ENCODE data around the gene CCR6. TPM values are rescaled to one million over a fixed set of nuclear protein-coding genes. Genes with fewer than 3 reads are reported as not detected.
A peak's percentile ranks its signal among the peaks of the same experiment; 100 is the strongest.

CCR6 gene
- total and polyA plus RNA-seq, 10 of the 15 experiments (the other 5 are each of a cell fraction or from before 2014, with no cell fraction given) = 2.2 to 7.6 (median 6.7) TPM

DNA sequence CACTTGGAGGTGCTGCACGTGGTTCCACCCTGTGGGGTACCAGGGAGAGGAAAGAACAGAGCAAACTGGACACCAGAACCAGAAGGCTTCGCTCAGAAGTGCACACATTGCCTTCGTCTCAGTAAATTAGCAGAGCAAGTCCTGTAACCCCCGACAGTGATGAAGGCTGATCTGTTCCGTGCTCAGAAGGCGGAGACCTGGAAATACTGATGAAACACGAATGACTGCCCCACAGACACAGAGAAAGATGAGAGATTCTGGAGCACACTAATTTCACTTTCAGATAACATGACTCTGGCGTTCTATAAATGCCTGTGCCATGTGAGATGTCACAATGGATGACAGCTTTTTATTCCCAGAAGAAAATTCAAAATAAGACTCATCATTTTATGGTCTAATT is 44.2 kb upstream of the CCR6 start:
- CTCF ChIA-PET = interaction anchor here (1.0 to 1.5 kb wide), 4 partner anchors 22 to 122 kb away, joined by 3 to 5 read pairs (median 4); partner anchors contain the start of gene RNASET2
- 85% methylated on average over 8 of the region's 8 CpGs for WGBS (ENCODE audit: insufficient coverage, insufficient replicate concordance, low lambda C conversion rate, missing lambda C conversion rate)

More for the DNA sequence above, 44.2 kb upstream of the CCR6 start:
- Histone ChIP-seq H3K4me1 (ENCODE audit: control insufficient read depth, insufficient read depth, low read length) (peaks cover 31% of the 10 kb centered on the region), H3K4me3 (no peak overlapping the region), H3K9me3 (replicated peaks; ENCODE audit: control insufficient read depth, insufficient read depth, low read length) (peaks cover under 1% of the 10 kb centered on the region; the same call in 2 of the 3 replicates), H3K4me2 (ENCODE audit: control insufficient read depth, insufficient read depth) (peak overlapping the region; percentile 83), H3K9ac (ENCODE audit: control insufficient read depth, insufficient read depth, low read length) (no peak overlapping the region), H3K79me2 (ENCODE audit: control insufficient read depth, insufficient read depth, low read length) (no peaks in the 10 kb centered on the region), H3K36me3 (ENCODE audit: control insufficient read depth in 2 of 2, insufficient read depth in 2 of 2, low read length in 1 of 2) (no peaks in the 10 kb centered on the region), H4K20me1 (ENCODE audit: control insufficient read depth, insufficient read depth) (no peaks in the 10 kb centered on the region), H3K27ac (ENCODE audit: control insufficient read depth, insufficient read depth) (no peak overlapping the region), H3K27me3 (replicated peaks in 1 of 2; ENCODE audit: control insufficient read depth in 2 of 2, insufficient read depth in 2 of 2, low read length in 1 of 2) (no peaks in the 10 kb centered on the region), H2AFZ (ENCODE audit: control insufficient read depth, low read depth, low read length) (peak overlapping the region; percentile 52)
- BruUV-seq (replicated peaks) = no TSS peak
- ChIA-PET POLR2A (interaction anchor here (1.5 kb wide), 1 partner anchor 35 kb away, joined by 3 read pairs; no protein-coding TSS in a partner anchor), SMC1A (ENCODE audit: uncharacterized antibody, unreplicated experiment) (interaction anchor here (0.9 to 3.0 kb wide), 7 partner anchors 13 to 74 kb away, joined by 3 to 11 read pairs (median 8); no protein-coding TSS in a partner anchor), RAD21 (ENCODE audit: unreplicated experiment) (interaction anchor here (0.7 to 3.4 kb wide), 6 partner anchors 22 to 79 kb away, joined by 3 to 14 read pairs (median 7); partner anchors contain the start of genes CCR6 and CEP43)
- ATAC-seq (0 out of 3 replicates have a peak, but pooled peaks have one; percentile 8), FAIRE-seq (peak; percentile 7), DNase-seq (ENCODE audit: low read depth, low spot score) (no peak)
- intact Hi-C loops (cut with micrococcal nuclease; ENCODE audit: unreplicated experiment) = loop anchor here (2.0 kb wide), 2 partner anchors 48 to 64 kb away; no protein-coding TSS in a partner anchor
- TF ChIP-seq BACH1 (IDR thresholded peaks at IDR 0.05; ENCODE audit: borderline replicate concordance) (no peak), NR2F1 (conservative IDR thresholded peaks at IDR 0.05) (no peak), JUNB (IDR thresholded peaks at IDR 0.05) (no peak), EZH2 (IDR thresholded peaks at IDR 0.05; ENCODE audit: borderline replicate concordance, control insufficient read depth, low read depth, low read length) (no peak), FOXM1 (IDR thresholded peaks at IDR 0.05; ENCODE audit: low read depth, low read length) (no peak), TCF3 (IDR thresholded peaks at IDR 0.05; ENCODE audit: borderline replicate concordance, insufficient read depth, low read depth, low read length) (no peak), PAX8 (IDR thresholded peaks at IDR 0.05) (no peak), POU2F2 (IDR thresholded peaks at IDR 0.05; ENCODE audit: borderline replicate concordance, low read depth, low read length) (no peak)
- TF ChIP-seq, protein P1, sequence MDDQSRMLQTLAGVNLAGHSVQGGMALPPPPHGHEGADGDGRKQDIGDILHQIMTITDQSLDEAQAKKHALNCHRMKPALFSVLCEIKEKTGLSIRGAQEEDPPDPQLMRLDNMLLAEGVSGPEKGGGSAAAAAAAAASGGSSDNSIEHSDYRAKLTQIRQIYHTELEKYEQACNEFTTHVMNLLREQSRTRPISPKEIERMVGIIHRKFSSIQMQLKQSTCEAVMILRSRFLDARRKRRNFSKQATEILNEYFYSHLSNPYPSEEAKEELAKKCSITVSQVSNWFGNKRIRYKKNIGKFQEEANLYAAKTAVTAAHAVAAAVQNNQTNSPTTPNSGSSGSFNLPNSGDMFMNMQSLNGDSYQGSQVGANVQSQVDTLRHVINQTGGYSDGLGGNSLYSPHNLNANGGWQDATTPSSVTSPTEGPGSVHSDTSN (IDR thresholded peaks at IDR 0.05; ENCODE audit: insufficient replicate concordance, low read depth, low read length) = no peak
- in situ Hi-C loops (cut with MboI) = no loop called here

Measured in GM12878 (cell line).